GM18868 (cell line): ENCODE results near the gene DOLPP1.

ENCODE experiments used
- ATAC-seq: cut with Tn5 transposase; IDR thresholded peaks from one replicate; pipeline ENCODE4 v1.9.1; 2021; ENCODE audit warnings: mild to moderate bottlenecking, moderate library complexity; ENCODE audit not compliant: unreplicated experiment

DOLPP1 gene

DNA sequence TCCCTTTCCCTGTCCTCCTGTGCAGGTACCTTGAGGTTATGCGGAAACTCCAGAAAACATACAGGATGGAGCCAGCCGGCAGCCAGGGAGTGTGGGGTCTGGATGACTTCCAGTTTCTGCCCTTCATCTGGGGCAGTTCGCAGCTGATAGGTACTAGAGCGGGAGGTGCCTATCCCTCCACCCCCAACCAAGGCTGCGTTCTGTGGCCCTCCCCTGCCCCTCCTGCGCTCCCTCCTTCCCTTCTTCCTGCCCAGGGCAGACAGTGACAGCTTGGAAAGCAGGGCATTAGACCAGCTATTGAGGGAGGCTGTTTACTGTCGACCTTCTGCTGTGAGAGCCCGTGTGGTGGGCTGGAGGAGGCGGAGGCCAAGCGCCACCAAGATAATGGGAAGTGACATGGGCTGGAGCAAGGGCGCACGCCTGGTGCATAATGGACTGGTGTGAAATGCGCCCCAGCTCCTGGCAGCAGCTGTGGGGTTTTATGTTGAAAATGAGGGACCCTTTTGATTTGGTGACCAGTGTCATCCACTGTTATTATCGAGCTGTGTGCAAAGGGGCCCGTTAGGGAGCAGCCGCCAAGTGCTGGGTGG lies 55.6 kb downstream of the DOLPP1 start:
- no peak for ATAC-seq

DNA sequence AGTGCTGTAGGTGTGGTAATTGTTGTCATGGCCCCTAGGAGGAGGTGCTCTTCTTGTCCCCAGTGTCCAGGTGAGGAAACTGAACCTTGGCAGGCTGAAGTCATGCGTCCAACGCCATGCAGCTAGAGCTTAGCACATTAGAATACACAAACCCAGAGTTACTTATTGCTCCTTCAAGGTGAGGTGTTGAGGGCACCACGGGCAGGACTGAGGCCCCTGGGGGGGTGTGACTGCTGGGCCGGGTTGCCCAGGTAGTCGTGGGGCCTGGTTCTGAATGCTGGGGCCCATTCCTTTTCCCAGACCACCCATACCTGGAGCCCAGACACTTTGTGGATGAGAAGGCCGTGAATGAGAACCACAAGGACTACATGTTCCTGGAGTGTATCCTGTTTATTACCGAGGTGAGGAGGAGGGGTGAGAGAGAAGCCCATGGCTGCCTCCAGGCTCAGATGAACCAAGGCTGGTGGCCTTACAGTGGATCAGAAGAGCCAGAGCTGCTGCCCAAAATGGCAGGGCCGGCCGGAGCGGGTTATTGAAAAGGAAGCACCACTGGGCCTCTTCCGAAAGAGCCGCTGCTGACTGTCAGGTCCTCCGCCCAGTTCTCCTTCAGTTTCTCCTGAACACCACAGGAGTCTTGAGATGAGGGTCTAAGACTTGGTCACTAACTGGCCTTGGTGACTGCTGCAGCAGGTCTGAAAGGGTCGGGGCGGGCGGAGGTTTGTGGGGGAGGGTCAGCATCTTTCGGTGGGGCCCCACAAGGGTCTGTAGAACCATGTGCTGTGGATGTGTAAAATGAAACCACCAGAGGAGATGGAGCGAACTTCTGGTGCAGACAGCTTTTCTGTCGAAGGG lies 56.6 kb downstream of the DOLPP1 start:
- no peak for ATAC-seq

DNA sequence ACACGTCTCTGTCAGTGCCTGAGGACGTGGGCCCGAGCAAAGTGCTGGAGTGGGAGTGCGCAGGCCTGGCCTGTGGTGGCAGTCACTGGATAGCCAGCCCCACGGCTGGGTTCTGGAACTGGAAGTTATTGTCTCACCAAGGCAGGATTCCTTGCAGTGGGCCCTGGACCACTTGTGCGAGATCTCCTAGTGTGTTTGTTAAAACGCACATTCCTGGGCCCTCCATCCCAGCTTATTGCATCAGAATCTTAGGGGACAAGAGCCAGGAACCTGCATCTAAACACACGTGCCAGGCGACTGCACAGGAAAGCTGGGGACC lies 57.2 kb downstream of the DOLPP1 start:
- no peak for ATAC-seq

DNA sequence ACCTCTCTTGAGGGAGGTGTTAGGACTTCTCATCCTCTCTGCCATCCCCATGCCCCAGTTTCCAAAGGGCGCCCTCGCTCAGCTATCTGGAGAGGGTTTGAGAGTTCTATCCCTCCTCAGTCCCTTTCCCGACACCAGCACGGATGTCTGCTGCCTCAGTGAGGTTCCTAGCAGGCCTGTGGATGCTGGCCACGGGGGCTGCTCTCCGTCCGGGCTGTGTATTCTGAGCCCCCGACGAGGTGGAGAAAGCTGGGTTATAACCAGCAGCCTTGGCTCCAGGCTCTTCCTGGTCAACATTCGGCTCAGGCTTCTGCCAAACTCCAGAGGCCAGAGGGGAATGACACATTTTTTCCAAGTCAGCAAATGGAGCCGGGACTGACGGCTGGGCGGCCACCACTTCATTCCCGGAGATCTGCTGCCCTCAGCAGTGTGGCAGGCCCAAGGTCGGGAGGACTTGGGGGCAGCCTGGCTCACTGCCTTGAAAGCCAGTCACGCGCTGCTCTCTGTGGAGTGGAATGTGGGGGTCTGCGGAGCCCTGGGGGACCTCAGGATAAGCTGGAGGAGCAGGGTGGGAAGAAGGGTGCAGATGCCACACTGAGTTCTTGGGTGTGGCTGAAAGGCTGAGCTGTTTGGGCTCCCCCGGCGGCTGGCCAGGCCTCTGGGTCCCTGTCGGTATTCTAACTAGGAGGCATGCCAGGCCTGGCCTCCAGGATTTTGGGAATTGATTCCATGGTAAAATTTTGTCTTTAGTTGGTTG lies 57.7 kb downstream of the DOLPP1 start:
- no peak for ATAC-seq

DNA sequence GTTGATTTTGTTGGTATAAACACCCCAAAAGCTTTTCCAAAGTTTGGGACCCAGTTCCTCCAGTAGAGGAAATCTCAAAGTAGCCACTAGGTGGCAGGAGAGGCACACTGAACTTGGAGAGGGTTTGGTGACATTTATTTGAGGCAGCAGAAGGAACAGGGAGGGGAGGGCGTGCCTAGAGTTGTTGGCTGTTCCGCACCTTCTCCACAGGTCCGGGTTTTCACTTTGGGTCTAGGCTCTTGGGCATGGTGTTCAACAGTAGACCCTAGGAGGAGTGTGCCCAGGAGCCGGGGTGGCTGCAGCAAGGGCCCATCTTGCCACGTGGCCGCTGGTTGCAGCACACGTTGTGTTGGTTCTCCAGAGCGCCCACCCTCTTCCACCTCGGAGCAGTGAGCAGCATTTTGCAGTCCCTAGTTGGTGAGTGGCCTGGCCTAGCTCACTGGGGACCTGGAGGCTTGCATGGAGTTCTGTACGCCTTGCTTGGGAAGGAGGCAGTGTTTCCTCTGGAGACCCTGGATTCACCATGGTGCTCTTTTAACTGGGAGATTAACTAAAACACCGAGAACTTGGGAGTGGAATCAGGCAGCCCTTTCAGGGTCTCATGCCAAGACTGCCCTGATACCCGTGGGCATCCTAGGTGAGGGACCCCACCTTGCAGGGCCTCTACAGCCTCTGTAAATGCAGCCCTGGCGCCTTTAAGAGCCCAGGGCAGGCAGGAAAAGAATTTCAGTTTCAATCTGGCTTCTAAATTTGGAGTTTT lies 58.5 kb downstream of the DOLPP1 start:
- ATAC-seq: peak; percentile 30

DNA sequence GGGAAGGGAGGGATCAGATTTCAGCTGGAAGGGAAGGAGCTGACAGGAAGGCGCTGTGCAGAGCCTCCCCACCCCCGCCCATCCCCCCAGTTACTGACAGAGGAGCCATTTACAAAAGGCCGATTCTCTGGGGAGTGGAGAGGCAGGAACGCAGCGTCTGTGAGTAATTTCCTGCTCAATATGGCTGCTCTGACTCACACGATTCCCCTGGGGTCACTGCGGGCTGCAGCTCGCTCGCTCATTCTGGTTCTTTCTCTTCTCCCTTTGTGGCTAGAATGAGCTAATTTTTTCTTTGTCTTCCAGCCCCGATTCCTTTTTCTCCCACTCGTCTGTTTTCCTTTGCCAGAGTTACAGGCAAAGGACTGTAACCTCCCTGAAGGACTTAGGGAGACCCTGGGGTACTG lies 59.1 kb downstream of the DOLPP1 start:
- ATAC-seq: peak; percentile 73
